ENCODE measurements around the gene ADPRHL1.

Gene ADPRHL1

GRCh38 chr13:113430378-113431110 lies 22.7 kb downstream of the ADPRHL1 start:
- no peak for DNase-seq

- DNase-seq: no peak
Observed at GRCh38 chr13:113429608-113429985, 23.7 kb downstream of the ADPRHL1 start.

- no peak for DNase-seq
Observed at GRCh38 chr13:113428871-113429607, 24.2 kb downstream of the ADPRHL1 start.

GRCh38 chr13:113428469-113428865 lies 24.8 kb downstream of the ADPRHL1 start:
- DNase-seq: no peak

- DNase-seq: no peak
Observed at GRCh38 chr13:113427562-113428468, 25.5 kb downstream of the ADPRHL1 start.

GRCh38 chr13:113426591-113426986 lies 26.7 kb downstream of the ADPRHL1 start:
- DNase-seq: no peak

- no peak for DNase-seq
Observed at GRCh38 chr13:113425941-113426590, 27.2 kb downstream of the ADPRHL1 start.

GRCh38 chr13:113423520-113424163 lies 29.6 kb downstream of the ADPRHL1 start:
- no peak for DNase-seq

GRCh38 chr13:113422807-113423519 lies 30.3 kb downstream of the ADPRHL1 start:
- no peak for DNase-seq

GRCh38 chr13:113421673-113422270 lies 31.5 kb downstream of the ADPRHL1 start:
- DNase-seq: no peak

- no peak for DNase-seq
Observed at GRCh38 chr13:113420833-113421600, 32.3 kb downstream of the ADPRHL1 start.

GRCh38 chr13:113420232-113420631 lies 33.1 kb downstream of the ADPRHL1 start:
- no peak for DNase-seq

GRCh38 chr13:113419531-113420193 lies 33.6 kb downstream of the ADPRHL1 start:
- DNase-seq: no peak

- DNase-seq: no peak
Observed at GRCh38 chr13:113418722-113419049, 34.6 kb downstream of the ADPRHL1 start.

- DNase-seq: no peak
Observed at GRCh38 chr13:113417836-113418721, 35.2 kb downstream of the ADPRHL1 start.

- no peak for DNase-seq
Observed at GRCh38 chr13:113417008-113417751, 36.1 kb downstream of the ADPRHL1 start.

GRCh38 chr13:113415825-113416224 lies 37.5 kb downstream of the ADPRHL1 start:
- DNase-seq: no peak

- no peak for DNase-seq
Observed at GRCh38 chr13:113415032-113415431, 38.3 kb downstream of the ADPRHL1 start.
